ENCODE results near the gene VSTM2L.

The VSTM2L gene

GRCh38 chr20:37991157-37991866 is 88.4 kb downstream of the VSTM2L start:
- no peak for DNase-seq

DNA sequence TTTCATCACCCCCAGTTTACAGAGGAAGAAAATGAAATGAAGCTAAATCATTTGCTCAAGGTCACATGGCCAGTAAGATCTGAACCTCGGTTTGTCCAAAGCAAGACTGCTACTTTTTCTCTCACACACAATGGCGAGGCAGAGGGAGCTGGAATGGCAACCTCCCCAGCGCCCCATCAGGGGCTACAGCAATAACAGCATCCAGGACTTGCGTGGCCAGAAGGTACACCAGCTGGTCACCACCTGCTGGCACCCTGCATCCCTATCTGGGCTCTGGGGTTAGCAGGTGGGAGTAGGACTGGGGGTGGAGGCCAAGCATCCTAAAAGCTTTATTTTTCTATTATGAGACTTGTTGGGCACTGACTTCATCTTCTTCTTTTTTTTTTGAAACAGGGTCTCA is 89.0 kb downstream of the VSTM2L start:
- DNase-seq = no peak

GRCh38 chr20:37992802-37993409 is 90.0 kb downstream of the VSTM2L start:
- DNase-seq = peak; percentile 26 to 38 (median 31)

DNA sequence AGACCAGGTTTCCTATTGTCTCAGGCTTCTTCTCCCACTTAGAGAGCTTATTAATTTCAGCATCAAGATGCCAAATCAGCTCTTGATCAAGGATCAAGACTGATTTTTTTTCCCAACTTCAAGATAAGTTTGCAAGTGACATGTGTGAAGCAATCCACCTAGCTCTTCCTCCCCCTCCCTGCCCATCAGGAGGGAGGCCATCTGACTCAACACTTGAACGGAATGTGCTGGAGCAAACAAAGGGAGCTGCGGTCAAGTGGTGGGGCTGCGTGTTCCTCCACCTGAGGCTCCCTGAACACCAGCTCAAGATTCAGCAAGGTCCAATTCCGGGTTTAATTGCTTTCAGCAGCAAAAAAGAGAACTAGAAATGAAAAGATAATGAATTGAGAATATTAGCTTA is 91.6 kb downstream of the VSTM2L start:
- no peak for DNase-seq

Measured in suppressor macrophage treated with lipopolysaccharide for 1 hour (primary cell).